GM18511 (cell line): ENCODE results near the gene GDPD5.

Experiments used
- ATAC-seq: cut with Tn5 transposase; IDR thresholded peaks from one replicate; pipeline ENCODE4 v1.9.1; 2021; ENCODE audit warnings: mild to moderate bottlenecking, moderate library complexity; ENCODE audit not compliant: unreplicated experiment

Gene GDPD5

DNA sequence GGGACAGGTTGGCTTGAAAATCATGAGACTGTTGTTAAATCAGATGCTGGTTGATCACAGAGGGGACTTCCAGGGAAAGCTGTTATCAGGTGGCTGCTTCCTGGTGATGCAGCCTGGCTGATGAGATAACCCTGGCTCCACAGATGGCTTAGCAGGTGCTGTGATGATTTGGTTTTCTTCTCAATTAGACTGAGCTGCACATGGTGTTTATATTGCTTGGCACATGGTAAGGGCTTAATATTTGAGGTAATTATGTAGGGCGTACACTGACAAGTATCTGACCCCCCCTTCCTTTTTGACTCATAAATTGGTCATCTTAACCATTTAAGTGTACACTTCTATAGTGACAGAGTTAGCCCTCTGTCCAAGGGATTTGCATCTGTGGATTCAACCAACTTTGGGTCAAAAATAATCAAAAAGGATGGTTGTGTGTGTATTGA lies 119.4 kb downstream of the GDPD5 start:
- no peak for ATAC-seq

- ATAC-seq, result no peak
These were observed 121.6 kb downstream of the GDPD5 start for GRCh38 chr11:75403983-75404658.

- no peak for ATAC-seq
These were observed 122.7 kb downstream of the GDPD5 start for GRCh38 chr11:75403037-75403436.

- ATAC-seq, result no peak
These were observed 123.6 kb downstream of the GDPD5 start for GRCh38 chr11:75402002-75402773.

GRCh38 chr11:75400146-75400865 lies 125.4 kb downstream of the GDPD5 start:
- ATAC-seq, result no peak

- ATAC-seq, result peak; percentile 87
These were observed 126.2 kb downstream of the GDPD5 start, which contains the start of gene RPS3 for GRCh38 chr11:75399344-75400145. Gene RPS3, plus strand, starts transcription at chr11:75399518. Its CDS starts 30 bp downstream, at chr11:75399548.

DNA sequence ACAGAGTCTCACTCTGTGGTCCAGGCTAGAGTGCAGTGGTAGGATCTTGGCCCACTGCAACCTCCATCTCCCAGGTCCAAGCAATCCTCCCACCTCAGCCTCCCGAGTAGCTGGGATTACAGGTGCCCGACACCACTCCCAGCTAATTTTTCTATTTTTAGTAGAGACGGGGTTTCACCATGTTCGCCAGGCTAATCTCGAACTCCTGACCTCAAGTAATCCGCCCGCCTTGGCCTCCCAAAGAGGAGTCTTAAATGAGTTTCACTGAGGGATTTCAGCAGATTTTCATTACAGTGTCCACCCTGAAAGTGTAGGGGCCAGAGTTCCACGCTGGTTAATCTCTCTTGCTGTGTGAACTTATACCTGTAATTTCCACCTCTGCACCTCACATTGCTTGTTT lies 126.8 kb downstream of the GDPD5 start:
- peak; percentile 7 for ATAC-seq

DNA sequence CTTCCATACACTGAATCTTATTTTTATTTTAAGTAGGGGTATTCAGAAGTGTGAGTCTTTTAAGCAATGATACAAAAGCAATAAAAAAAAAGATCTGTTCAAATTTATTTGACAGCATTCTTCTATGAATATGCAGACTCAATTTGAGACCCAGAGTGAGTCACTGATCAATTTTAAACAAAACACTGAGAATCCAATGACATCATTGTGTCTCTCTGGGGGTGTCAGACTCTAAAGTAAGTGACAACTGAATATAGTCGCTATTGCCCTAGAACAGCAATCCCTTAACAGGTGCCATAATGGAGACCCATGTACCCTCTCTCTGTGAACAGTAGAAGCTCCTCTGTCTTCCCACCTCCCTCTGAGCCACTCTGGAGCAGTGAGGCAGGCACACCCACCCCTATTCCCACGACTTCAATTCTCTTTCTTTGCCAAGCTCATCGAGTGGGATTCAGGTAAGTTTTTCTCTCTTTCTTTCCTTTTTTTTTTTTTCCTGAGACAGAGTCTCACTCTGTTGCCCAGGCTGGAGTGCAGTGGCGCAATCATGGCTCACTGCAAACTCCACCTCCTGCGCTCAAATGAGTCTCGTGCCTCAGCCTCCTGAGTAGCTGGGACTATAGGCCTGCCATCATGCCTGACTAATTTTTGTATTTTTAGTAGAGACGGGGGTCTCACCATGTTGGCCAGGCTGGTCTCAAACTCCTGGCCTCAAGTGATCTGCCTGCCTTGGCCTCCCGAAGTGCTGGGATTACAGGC lies 131.5 kb downstream of the GDPD5 start:
- ATAC-seq, result no peak

DNA sequence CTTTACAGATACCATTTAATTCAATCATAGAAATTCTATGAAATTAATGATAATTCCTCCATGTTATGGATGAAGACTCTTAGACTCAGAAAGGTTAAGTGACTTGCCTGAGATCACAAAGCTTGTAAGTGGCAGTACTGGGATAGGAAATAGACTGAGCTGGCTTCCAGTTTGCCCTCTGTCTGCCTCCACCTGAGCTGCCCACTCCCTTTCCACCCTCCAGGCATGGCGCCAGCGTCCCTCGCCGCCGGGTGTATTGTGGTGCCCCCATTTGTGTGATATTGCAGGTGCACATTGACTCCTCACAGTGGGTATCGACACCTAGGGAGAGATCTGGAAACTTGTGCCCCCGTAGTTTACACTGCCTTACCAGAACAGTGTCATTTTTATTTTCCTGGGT lies 135.8 kb downstream of the GDPD5 start:
- no peak for ATAC-seq

DNA sequence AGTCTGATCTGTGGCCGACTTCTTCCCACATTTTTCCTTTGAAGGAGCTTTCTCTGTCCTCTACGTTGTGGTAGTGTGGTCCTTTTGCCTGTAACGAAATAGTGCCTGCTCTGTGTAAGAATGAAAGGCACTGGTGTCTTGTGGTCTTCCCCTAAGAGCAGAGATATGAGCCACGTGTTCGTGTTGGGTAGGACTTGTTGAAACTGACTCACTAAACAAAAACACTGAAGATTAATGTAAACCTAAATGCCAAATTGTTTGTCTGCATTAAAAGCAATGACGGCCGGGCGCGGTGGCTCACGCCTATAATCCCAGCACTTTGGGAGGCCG lies 136.5 kb downstream of the GDPD5 start:
- ATAC-seq, result no peak

GRCh38 chr11:75388386-75389275 lies 137.1 kb downstream of the GDPD5 start:
- no peak for ATAC-seq

DNA sequence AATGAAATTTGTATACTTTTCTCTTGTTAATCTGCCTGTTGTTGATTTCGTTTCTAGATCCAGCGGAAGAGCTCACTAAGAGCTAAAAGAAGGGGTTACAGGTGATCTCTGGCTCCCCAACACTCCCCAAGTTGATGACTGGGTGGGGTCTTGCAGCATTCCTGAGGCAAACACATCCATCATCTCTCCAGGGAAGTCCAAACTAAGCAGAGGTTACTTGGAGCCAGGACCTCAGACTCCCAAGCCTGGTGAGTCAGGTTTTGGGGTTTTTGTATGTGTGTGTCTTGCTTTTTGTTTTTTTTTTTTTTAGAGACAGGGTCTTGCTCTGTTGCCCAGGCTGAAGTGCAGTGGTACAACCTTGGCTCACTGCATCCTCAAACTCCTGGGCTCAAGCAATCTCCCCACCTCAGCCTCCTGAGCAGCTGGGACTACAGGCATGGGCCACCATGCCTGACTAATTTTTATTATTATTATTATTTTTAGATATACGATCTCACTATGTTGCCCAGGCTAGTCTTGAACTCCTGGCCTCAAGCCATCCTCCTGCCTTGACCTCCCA lies 137.9 kb downstream of the GDPD5 start:
- no peak for ATAC-seq

- ATAC-seq, result no peak
These were observed 138.7 kb downstream of the GDPD5 start for GRCh38 chr11:75386942-75387630.
